Activated CD4-positive, CD25-positive, alpha-beta regulatory T cell treated with anti-CD3 and anti-CD28 coated beads, Interleukin-2, amount 50 U/mL, for 24 hours (primary cell): ENCODE data around the gene ARRB1.
"Not testable (repeated sequence)": the region's sequence is repeated elsewhere in the genome, so short reads cannot be mapped to it uniquely, and the experiment has no call there.

Source experiments
- ATAC-seq, 2 donors: fragments of 150-1000 bp; cut with Tn5 transposase; one replicate each; pipeline ENCODE4 v1.10.0; 2021; ENCODE audit warnings: mild to moderate bottlenecking in 1 of 2, moderate library complexity in 1 of 2

Gene ARRB1

DNA sequence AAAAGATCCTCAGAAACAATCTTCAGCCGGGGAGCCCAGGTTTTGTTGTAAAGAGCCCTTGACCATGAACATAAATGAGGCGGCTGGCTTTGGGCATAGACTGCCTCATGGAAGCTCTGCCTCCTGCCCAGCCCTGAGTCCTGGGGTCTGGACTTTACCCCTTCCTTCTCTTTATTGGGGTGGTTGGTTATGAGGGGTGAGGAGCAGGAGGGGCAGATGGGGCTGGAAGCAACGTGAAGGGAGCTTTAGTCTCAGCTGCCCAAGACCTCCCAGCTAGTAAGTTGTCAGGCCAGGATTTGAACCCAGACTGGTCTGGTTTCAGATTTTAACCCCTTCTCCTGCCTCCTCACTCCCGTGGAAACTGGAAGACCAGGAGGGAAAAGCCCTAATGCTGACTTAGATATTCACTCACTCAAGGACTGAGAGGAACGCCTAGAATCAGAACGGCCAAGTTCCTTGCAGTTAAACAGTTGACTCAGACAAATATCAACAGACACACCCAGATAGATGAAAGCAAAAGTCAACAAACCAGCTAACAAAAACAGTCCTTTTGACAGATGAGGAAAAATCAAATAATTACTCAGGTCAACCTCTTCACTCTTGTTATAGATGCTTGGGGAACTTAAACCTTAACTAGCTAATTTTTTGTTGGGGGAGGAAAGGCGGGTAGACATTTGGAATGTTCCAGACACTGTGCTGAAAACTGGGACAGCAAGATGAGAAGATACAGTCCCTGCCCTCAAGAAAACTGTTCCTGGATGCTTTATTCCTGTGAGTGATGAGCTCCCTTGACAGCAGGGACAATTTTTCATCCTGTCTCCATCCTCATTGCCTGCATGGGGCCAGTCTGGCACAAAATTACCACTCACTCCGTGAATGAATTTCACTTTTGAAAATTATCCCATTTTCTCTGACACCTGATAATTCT lies 20.8 kb upstream of the ARRB1 start:
- ATAC-seq = no peak

DNA sequence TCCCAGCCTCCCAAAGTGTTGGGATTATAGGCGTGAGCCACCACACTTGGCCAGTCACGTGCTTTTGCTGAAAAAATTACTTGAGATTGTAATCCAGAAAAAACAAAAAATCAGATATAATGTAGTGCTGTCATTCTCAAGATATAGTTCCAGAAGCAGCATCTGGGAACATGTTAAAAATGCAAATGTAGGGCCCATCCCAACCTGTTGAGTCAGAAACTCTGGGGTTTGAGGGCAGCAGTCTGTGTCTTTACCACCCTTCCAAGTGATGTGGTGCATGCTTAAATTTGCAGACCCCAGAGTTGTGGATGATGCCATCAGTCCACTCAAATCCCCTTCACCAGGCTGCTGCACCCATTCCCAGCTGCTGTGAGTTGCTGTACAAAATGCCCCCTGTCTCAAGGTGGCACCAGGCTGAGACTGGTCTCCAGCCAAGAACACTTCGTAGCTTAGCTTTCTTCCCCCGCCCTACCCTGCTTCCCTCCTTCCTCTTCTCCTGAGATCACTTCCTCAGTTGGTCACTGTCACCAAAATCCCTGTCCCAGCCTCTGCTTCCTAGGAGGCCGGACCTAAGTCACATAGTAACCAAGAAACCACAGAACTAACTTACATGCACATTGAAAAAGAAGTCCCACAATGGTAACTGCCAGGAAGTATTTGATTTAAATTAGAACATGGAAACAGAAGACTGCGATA lies 18.2 kb upstream of the ARRB1 start:
- ATAC-seq = no peak

DNA sequence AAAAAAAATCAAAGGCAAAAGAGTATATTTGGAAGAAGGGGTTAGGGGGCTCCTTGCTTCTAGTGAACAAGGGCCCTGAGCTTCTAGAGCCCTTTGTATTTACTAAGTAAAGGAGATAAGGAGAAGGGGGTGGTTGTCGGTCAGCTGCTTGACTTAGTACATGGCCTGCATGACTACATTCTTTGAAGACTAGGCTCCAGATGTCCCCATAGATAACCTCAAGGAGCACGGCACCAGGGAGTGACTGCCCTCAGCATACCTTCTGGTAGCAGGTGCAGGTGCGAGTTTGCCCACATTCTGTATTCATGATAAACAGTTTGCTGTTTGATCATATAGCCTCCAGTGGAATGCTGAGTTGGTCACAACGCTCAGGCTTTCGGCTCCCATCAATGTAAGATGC lies 15.4 kb upstream of the ARRB1 start:
- not testable (repeated sequence) for ATAC-seq

DNA sequence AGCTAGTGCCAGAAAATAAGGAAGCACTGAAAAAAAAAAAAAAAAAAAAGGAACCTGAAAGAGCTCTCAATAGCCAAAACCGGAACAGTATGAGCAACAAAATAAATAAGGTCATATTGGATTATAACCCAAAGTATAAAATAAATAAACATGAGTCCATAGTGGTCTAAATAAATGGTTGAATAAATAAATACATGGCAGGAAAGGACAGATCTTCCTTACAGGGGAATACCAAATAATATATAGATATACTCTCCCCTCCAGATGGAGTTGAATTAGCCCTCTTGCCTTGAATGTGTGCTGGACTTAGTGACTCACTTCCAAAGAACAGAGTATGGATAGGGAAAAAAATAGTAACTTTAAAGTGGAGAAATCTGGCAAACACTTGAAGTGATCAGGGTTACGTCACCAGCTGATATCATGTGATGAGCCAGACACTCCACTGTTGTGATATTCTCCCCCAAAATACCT lies 14.3 kb upstream of the ARRB1 start:
- ATAC-seq = no peak

DNA sequence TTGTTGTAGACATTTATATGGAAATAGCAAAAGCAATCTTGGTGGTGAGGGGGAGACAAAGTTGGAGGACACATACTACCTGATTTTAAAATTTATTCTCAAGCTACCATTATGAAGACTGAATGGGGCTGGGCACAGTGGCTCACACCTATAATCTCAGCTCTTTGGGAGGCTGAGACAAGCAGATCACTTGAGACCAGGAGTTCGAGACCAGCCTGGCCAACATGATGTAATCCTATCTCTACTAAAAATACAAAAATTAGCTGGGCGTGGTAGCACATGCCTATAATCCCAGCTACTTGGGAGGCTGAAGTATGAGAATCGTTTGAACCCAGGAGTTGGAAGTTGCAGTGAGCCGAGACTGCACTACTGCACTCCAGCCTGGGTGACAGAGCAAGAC lies 10.8 kb upstream of the ARRB1 start:
- ATAC-seq = not testable (repeated sequence)

DNA sequence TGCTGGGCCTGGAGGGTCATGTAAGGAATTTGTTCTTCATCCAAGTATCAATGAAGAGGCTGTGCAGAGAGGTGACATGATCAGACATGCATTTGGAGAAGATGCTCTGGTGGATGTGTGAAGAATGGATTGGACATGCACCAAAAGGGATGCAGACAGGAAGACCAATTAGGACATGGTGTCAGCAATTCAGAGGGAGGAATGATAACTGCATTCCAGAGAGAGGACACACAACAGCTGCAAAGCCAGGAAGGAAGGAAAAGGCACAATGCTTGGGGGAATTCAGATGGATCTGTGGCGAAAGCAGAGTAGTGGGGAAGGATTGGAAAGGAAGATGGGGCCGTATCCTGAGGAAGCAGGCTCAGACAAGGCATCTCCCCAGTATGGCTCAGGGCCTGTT lies 5.2 kb upstream of the ARRB1 start:
- ATAC-seq = no peak

DNA sequence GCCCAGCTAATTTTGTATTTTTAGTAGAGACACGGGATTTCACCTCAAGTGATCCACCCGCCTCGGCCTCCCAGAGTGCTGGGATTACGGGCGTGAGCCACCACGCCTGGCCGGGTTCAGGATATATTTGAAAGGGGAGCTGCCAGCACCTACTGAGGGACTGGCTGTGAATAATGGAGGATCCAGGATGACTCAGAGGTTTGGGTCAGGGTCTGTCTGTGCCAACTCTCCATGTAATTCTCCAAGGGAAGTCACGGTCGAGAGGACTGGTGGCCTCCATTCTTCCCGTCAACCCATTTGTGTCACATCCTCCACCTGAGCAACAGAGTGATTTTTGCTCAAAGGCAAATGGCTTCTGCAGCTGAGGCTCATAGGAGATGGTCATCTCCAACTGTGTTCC lies 3.6 kb upstream of the ARRB1 start:
- no peak for ATAC-seq

DNA sequence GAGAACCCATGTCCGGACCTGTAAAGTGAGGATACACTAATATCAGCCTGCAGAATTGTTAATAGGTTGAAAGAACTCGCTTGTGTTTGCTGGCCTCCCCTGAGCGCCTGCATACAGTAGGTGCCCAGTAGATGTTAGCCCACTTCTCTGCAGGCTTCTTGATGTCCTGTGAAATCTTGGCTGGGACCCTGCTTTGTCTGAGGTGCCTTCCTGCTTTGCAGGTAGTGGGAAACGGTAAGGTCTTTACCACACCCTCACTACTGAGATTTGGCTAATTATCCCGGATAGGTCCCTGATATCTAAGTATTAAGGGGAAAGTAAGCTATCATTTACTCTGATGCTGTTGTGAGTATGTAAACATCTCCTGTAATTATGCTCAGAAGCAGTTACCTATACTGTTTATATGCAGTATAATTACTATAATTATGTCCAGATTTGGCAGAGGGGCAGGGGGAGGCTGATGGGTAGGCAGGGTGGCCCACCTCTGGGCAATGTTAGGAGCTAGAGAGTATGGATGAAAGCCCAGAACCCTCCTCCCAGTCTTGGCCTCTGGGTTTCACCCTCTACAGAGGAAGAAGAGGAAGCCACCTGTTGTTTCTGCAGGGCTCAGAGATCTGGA lies 1.2 kb upstream of the ARRB1 start:
- no peak for ATAC-seq

DNA sequence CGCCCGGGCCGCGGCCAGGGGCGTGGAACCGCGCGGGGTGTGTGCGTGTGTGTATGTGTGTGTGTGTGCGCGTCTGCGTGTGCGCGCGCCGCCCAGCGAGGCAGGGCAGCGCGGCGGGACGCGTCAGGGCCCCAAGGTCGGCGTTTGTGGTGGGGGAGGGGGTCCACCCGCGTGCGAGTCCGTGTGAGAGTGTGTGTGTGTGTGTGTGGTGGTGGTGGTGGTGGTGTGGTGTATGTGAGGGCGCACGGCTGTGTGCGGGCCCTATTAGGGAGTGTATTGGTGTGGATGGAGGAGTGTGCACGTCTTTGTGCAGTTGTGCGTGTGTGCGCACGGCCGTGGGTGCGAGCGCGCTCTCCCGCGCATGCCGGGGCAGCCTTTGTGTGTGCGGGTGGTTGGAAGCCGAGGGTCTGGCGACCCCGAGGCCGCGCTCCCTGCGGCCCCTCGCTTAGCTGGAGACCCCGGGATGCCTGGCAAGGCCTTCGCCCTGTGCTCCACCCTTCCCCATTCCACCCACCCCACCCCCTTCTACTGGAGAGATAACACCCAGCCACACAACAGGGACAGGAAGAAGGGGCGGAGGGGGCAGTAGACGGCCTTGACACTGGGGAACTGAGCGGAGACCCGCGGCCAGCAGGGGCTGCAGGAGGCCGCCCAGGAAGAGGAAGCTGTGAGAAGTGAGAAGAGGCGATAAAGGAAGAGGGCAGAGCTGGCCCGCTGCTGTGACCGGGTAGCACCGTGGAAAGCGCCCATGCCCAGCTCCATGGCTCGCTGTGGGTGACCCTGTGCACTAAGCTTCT lies 528 bp upstream of the ARRB1 start:
- peak; percentile 72 to 75 for ATAC-seq

DNA sequence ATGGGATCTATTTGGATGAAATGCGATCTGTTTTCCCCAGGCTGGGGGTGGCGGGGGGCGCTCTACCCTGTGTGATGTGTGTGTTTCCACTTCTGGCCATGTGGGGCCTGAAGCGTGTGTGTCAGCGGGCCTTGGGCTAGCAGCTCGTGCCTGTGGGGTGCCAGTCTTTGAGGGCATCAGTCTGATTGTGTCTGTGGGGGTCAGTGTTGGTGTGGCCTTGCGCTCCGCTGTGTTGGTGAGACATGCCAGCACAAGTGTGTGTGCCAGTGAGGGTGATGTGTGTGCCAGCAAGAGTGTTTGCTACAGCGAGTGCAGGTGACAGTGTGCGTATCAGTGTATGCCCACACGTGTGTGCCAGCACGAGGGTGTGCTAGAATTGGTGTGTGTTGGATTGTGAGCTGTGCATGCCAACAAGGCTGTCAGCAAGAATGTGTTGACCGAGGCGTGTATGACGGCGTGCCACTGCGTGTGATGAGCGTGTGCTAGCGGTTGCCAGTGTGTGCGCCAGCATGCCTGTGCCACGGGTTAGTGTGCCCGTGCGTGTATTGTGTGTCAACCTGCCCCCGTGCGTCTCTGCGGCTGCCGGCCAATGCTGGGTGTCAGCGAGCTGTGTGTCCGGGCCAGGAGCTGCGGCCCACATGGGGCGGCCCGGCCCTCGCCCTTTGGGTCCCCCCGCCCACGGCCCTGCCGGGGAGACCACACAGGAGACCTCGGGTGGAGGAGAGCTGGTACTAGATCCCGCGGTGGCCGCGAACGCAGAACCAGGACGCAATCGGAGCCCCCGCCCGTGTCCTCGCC lies 519 bp downstream of the ARRB1 start:
- peak; percentile 36 to 40 for ATAC-seq

DNA sequence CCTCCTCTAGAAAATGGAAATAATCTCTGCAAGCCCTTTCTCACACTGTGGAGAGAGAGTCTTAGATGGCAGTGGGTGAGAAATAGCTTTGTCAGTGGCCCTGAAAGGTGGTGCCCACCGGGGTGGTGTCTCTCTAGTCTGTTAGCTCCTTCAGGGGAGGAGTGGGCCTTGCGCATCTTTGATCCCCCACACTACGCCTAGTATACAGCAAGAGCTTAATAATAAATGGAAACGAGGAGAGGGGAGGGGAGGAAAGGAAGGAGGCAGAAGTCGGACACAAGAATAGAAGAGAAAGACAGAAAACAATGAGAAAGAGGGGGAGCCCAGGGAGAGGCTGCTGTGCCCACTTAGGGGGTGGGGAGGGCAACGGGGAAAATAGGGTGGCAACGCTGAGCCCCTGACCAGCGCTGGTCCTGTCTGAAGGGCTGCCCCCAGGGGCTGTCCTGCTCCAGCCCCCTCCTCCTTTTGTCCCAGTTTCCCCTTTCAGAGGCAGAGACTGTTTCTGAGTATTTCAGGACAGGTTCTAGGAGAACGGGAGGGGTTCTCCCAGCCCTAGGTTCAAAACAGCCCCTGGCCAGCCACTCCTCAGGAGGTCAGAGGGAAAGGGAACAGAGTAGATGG lies 1.2 kb downstream of the ARRB1 start:
- ATAC-seq = no peak

DNA sequence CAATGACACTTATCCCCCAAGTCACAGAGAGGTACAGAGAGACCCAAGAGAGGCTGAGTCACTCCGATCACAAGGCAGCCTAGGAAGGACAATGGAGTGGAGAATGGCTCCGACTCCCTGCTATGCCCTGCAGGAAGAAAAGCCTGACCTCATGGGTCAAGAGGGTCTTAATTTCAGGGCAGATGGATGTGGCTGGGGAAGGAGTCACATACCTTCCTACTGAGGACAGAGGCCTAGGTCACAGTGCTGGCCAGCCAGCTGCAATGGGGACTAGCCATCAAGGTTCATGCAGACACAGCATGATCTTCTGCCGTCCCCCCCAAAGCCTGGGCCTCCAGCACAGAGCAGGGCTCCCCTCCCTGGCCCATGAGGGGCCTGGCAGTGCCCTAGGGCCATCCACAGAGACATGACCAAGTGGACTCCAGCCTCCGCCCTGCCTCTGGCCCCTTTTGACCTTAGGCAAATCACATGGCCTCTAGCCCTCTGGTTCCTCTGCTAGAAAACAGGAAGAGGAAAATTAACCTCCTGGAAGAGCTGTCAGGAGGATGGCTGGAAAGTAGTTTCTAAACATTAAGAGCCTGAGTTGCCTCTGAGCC lies 1.8 kb downstream of the ARRB1 start:
- no peak for ATAC-seq

DNA sequence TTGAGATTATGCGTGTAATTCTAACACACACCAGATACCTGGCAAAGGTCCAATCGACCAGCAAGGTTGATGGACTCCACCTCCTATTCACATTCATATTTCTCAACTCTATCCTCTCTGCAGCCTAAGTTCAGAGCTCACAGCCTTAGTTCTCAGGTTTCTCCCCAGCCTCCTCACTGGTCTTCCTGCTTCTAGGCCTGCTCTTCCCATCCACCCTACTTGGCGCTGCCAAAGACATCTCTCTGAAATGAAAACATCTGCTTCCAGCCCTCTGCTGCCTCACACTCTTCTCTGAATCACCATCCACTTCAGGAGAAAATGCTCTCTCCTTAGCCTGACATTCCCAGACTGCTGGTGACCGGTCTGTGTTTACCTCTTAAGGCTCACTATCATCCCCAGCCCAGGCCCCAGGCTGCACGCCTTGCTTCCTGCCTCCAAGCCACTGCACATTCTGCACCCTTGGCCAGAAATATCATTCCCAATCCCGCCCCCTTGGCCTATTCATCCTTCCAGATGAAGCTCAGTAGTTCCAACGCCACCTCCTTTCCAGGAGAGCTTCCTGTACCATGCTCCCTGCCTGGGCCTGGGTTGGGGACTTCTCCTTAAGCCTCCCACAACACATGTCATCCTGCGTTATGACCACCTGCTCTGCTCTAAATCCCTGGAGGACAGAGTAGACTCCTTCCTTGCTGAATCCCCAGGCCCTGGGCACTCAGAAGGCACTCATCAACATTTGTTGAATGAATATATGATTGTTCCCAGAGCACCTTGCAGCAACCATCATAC lies 3.5 kb downstream of the ARRB1 start:
- ATAC-seq = no peak

DNA sequence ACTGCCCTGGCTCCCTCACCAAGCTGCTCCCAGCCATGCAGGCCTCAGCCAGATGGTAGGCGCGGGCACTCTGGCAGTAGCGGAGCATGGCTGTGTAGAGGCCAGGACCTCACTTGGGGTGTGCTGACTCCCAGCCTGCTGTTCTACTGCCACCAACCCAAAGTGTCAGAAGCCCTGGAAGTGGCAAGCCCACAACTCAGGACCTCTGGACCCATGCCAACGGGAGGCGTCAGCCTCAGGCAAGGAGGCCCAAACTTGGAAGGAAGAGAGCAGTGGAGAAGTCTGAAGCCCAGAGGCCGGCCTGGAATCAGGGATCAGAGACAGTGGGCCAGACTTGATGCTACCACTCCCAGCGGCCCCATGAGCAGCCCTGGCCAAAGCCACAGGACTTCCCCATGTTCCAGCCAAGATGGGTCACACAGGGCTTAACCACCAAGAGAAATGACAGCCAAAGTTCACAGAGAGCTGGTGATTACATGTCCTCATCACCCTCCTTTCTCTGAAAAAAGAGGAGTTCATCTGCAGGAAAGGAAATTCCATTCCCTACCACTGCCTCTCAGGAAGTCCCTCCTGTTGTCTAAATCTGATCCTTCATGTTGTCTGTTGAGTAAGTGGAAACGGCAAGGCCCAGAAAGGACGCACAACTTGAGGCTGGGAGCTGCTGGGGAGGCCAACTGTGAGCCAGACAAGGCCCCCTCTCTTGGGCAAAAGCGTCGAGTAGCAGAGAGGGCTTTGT lies 4.4 kb downstream of the ARRB1 start:
- no peak for ATAC-seq

DNA sequence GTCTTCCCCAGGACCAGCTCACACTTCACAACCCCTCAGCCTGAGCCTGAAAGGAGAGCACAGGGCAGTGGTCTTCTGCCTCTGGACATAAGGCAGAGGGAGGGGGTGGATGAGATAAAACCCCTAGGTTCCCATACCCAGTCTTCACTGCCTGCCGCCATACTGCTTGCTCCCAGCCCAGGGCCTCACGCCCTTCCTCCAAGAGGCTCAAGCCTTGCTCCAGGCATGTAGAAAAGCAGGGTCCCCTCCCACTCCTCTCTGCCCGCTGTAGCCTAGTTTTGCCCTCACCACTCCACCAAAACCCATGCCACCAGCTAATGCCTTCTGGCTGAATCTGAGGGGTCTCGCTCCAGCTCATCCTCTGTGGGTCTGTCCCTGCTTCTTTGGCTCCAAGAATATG lies 5.2 kb downstream of the ARRB1 start:
- ATAC-seq = no peak

DNA sequence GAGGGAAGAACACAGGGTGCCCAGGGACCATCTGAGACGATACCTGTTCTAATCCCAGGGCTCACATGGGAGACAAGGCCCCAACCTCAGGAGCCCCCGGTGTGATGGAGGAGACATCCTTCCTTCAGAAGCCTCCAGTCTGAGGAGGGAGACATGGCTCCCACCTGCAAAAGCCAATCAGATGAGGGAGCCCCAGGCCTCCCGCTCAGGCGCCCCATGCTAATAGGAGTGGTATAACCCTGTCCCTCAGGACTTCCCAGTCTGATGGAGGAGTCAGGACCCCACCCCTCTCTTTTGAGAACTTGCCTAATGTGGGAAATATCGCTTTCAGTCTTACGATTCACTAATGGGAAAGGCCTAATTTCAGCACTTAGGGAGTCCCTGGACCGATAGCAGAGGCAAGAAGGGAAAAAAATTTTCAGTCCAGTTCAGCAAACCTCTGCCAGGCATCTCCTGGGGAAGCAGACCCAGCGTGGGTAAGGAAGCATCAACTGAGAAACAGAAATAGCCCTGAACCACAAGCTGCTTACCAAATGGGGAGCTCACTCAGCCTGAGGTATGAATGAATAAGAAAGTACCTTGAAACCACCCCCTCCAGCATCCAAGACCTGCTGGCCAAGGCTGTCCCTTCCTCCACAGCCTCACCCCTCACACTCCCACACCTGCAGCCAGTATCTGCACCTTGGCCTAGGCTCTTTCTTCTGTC lies 5.9 kb downstream of the ARRB1 start:
- ATAC-seq = no peak

DNA sequence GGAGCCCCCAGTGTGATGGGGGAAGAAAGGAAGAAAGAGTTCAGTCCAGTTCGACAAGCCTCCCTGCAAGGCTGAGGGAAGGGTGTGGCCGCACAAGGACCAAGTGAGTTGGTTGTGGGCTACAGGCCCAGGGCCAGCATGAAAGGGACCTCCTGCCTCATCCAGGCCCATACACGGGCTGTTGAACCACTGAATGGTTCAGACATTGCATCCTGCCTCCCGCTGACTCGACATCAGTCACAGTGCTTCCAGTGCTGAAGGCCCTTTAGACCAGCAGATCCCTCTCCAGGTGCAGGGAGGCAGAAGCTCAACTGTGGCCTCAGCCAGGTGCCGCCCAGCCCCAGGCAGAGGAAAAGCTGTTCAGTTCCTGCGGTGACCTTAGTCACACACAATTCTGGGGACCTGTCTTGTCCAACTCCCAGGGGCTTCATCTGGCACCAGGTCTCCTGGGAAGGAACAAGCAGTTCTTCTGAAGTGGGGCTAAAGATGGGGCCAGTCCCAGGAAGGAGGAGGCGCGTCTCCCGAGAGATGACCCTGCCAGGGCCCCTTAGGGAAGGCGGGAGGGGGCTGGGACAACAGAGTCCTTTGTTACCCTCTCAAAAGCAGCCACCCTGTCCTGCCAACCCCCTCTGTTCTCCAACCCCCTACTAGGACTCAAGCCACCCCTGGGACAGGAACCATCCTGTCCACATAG lies 6.6 kb downstream of the ARRB1 start:
- ATAC-seq = no peak

DNA sequence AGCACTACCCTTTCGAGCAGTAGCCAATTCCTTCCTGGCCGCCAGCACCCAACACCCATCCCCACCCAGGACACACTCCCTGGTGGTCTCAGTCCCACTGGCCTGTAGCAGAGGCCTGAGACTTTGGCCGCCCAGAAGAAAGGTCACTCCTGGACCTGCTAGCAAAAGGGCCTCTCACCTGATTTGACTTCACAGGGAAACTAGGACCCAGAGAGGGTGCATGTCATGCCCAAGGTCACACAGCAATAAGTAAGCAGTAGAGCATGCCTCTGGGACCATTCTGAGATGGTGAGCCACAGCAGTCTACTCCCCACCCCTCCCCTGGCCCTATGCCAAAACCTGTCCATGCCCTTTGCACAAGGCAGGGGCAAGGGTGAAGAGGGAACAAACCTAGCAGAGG lies 7.3 kb downstream of the ARRB1 start:
- no peak for ATAC-seq
